SK-N-SH (cell line): Measurements from ENCODE around the gene C9orf43. TPM values are rescaled to one million over a fixed set of nuclear protein-coding genes. Genes with fewer than 3 reads are reported as not detected.

Experiments used
- CTCF ChIA-PET: fragments of 300-600, 350-600 bp; formaldehyde crosslinking; extraction: SDS; loops from one replicate; lab custom pipeline; 2021; lab: Yijun Ruan, JAX
- POLR2A ChIA-PET: fragments of 350-600 bp; sonication (Branson Sonifier 250); formaldehyde crosslinking; extraction: SDS; loops from one replicate; lab custom pipeline; 2020; ENCODE audit warnings: antibody characterized with exemption, inconsistent platforms; lab: Yijun Ruan, JAX
- DNase-seq: peaks from one replicate; pipeline ENCODE4 v3.0.0; 2012
- H2AFZ ChIP-seq: fragments of 200-600 bp; sonication (generic); 2 replicates; pipeline ENCODE4 v1.8.1; 2016; ENCODE audit warnings: antibody characterized with exemption, mild to moderate bottlenecking, low read depth
- H3F3A ChIP-seq: fragments of 200-600 bp; sonication (generic); replicated peaks from 2 replicates; pipeline ENCODE3; 2016; ENCODE audit warnings: antibody characterized with exemption, mild to moderate bottlenecking; ENCODE audit not compliant: insufficient read depth
- H3K27ac ChIP-seq, 2 experiments: fragments of 200-500 bp in 1 of 2; fragments of 200-600 bp in 1 of 2; sonication (Bioruptor generic) in 1 of 2; sonication (generic), shearing (Covaris generic) in 1 of 2; 2 replicates each; pipeline versions ENCODE4 v1.5.1 to v1.6.1; 2014 to 2016; ENCODE audit warnings: low read depth in 2 of 2, inconsistent platforms in 1 of 2, low read length in 1 of 2, mild to moderate bottlenecking in 1 of 2, mixed read lengths in 1 of 2
- H3K27me3 ChIP-seq: fragments of 200-600 bp; sonication (generic), shearing (Covaris generic); 2 replicates; pipeline ENCODE4 v1.6.1; 2016; ENCODE audit warnings: mixed run types; ENCODE audit not compliant: insufficient read depth
- H3K36me3 ChIP-seq, 2 experiments: fragments of 200-500 bp in 1 of 2; fragments of 200-600 bp in 1 of 2; sonication (Bioruptor generic) in 1 of 2; sonication (generic) in 1 of 2; replicated peaks in 1 of 2; 2 replicates each; pipeline versions ENCODE3 to v1.5.1; 2014 to 2016; ENCODE audit warnings: low read length in 1 of 2, mild to moderate bottlenecking in 1 of 2; ENCODE audit not compliant: insufficient read depth in 2 of 2, control insufficient read depth in 1 of 2
- H3K4me1 ChIP-seq, 2 experiments: fragments of 200-500 bp in 1 of 2; fragments of 200-600 bp in 1 of 2; sonication (Bioruptor generic) in 1 of 2; sonication (generic), shearing (Covaris generic) in 1 of 2; 2 replicates each; pipeline versions ENCODE4 v1.5.1 to v1.6.1; 2014 to 2016; ENCODE audit warnings: low read depth in 1 of 2, low read length in 1 of 2, mixed run types in 1 of 2; ENCODE audit not compliant: insufficient read depth in 2 of 2, control insufficient read depth in 1 of 2
- H3K4me2 ChIP-seq: fragments of 200-600 bp; sonication (generic), shearing (Covaris generic); 2 replicates; pipeline ENCODE4 v1.6.1; 2017; ENCODE audit warnings: mixed run types
- H3K4me3 ChIP-seq, 2 experiments: fragments of 200-500 bp in 1 of 2; fragments of 200-600 bp in 1 of 2; sonication (Bioruptor generic) in 1 of 2; sonication (generic), shearing (Covaris generic) in 1 of 2; 2 replicates each; pipeline versions ENCODE4 v1.5.1 to v1.8.1; 2014 to 2016; ENCODE audit warnings: low read depth in 2 of 2, inconsistent platforms in 1 of 2, low read length in 1 of 2, mild to moderate bottlenecking in 1 of 2, mixed read lengths in 1 of 2, moderate library complexity in 1 of 2
- H3K79me2 ChIP-seq: fragments of 200-600 bp; sonication (generic); 2 replicates; pipeline ENCODE4 v1.8.1; 2017; ENCODE audit warnings: mild to moderate bottlenecking; ENCODE audit not compliant: insufficient read depth
- H3K9ac ChIP-seq: fragments of 200-600 bp; sonication (generic); 2 replicates; pipeline ENCODE4 v1.6.1; 2017; ENCODE audit warnings: mixed run types
- H3K9me2 ChIP-seq: fragments of 200-600 bp; sonication (generic); 2 replicates; pipeline ENCODE4 v1.6.1; 2017; ENCODE audit warnings: mixed run types
- H3K9me3 ChIP-seq: fragments of 200-600 bp; sonication (generic); 2 replicates; pipeline ENCODE4 v1.6.1; 2017; ENCODE audit warnings: mixed run types, mild to moderate bottlenecking, moderate library complexity
- H4K20me1 ChIP-seq: fragments of 200-600 bp; sonication (generic); 2 replicates; pipeline ENCODE4 v1.6.1; 2017; ENCODE audit warnings: mild to moderate bottlenecking, mixed run types; ENCODE audit not compliant: insufficient read depth
- CHD2 ChIP-seq: fragments of 150-350 bp; IDR thresholded peaks from 2 replicates; pipeline ENCODE4 v1.6.1; 2018; ENCODE audit warnings: low read length; ENCODE audit not compliant: partially characterized antibody
- EP300 ChIP-seq, 2 experiments: IDR thresholded peaks; 2 replicates each; pipeline versions ENCODE4 v1.4.0 to v1.6.1; 2012; ENCODE audit warnings: borderline replicate concordance in 1 of 2, low read depth in 1 of 2, low read length in 1 of 2
- EZH2phosphoT487 ChIP-seq: fragments of 200-600 bp; sonication (generic); IDR thresholded peaks from 2 replicates; pipeline ENCODE4 v1.6.1; 2017; ENCODE audit warnings: low read depth, mixed run types, mild to moderate bottlenecking, antibody characterized with exemption, moderate library complexity, borderline replicate concordance
- FOXM1 ChIP-seq: IDR thresholded peaks from 2 replicates; pipeline ENCODE4 v1.4.0; 2012; ENCODE audit warnings: low read depth, mild to moderate bottlenecking
- GATA2 ChIP-seq: sonication (generic); formaldehyde crosslinking; IDR thresholded peaks from 2 replicates; pipeline ENCODE4 v1.5.0; 2020; ENCODE audit warnings: mild to moderate bottlenecking, missing genetic modification reagents
- IRF3 ChIP-seq: fragments of 150-350 bp; IDR thresholded peaks from 2 replicates; pipeline ENCODE4 v1.6.1; 2016; ENCODE audit warnings: mild to moderate bottlenecking, low read depth, low read length
- MEF2A ChIP-seq: IDR thresholded peaks from 2 replicates; pipeline ENCODE4 v1.4.0; 2012; ENCODE audit warnings: low read depth, borderline replicate concordance
- MXI1 ChIP-seq: IDR thresholded peaks from 2 replicates; pipeline ENCODE4 v1.6.1; 2012; ENCODE audit warnings: mild to moderate bottlenecking, low read depth, low read length, improper control_type of control experiment
- POLR2AphosphoS5 ChIP-seq: IDR thresholded peaks from 2 replicates; pipeline ENCODE4 v1.6.1; 2012; ENCODE audit warnings: low read depth, low read length
- SIN3A ChIP-seq: IDR thresholded peaks from 2 replicates; pipeline ENCODE4 v1.6.1; 2012; ENCODE audit warnings: low read depth, mild to moderate bottlenecking, low read length, moderate library complexity, borderline replicate concordance
- WGBS: methylation state at CpG from one replicate; pipeline ENCODE4 v1.1.6; 2017; ENCODE audit warnings: low lambda C conversion rate; 5-methylcytosine and 5-hydroxymethylcytosine counted together
- polyA plus RNA-seq, 3 experiments: library from polyadenylated mRNA; depleted of rRNA; stranded (reverse); fragments of >200 nt; gene quantifications; 2 replicates each; pipeline ENCODE4 v1.2.3, GENCODE V29; 2012
- TF ChIP-seq, protein P1 (sequence below): IDR thresholded peaks from 2 replicates; pipeline ENCODE4 v1.4.0; 2012; ENCODE audit warnings: low read depth, borderline replicate concordance
- TF ChIP-seq, protein P2 (sequence below): IDR thresholded peaks from 2 replicates; pipeline ENCODE4; 2012
- TF ChIP-seq, protein P3 (sequence below): IDR thresholded peaks from 2 replicates; pipeline ENCODE4 v1.4.0; 2012; ENCODE audit warnings: low read depth

C9orf43 gene
- polyA plus RNA-seq, 1 of the 3 experiments (the other 2 are of a cell fraction) = 0.58 TPM

GRCh38 chr9:113375057-113376023, 35.2 kb upstream of the C9orf43 start:
- H3K4me3 ChIP-seq = peak overlapping the region in 1 of 2 experiments; percentile 74; a peak in 1 of 4 replicates
- peak overlapping the region; percentile 90 for H3K4me2 ChIP-seq
- no peaks in the 10 kb centered on the region for H4K20me1 ChIP-seq
- H3K36me3 ChIP-seq = peaks cover 0 to 14% of the 10 kb centered on the region in 2 experiments
- H3F3A ChIP-seq = no peaks in the 10 kb centered on the region
- no peaks in the 10 kb centered on the region for H3K79me2 ChIP-seq
- no peak overlapping the region for H3K9ac ChIP-seq
- no peaks in the 10 kb centered on the region for H3K27me3 ChIP-seq
- POLR2A ChIA-PET = interaction anchor here (0.7 kb wide), 1 partner anchor 57 kb away, joined by 3 read pairs; no protein-coding TSS in a partner anchor
- H3K27ac ChIP-seq = no peak overlapping the region
- DNase-seq = no peak
- TF ChIP-seq POLR2AphosphoS5 (no peak), SIN3A (no peak), CHD2 (no peak), FOXM1 (no peak), MXI1 (no peak), EP300 (IDR thresholded peaks at IDR 0.05; ENCODE audit: borderline replicate concordance in 1 of 2, low read depth in 1 of 2, low read length in 1 of 2) (no peak), IRF3 (no peak), GATA2 (CRISPR knock-in tag) (no peak), EZH2phosphoT487 (no peak), MEF2A (no peak)
- TF ChIP-seq, protein P1, sequence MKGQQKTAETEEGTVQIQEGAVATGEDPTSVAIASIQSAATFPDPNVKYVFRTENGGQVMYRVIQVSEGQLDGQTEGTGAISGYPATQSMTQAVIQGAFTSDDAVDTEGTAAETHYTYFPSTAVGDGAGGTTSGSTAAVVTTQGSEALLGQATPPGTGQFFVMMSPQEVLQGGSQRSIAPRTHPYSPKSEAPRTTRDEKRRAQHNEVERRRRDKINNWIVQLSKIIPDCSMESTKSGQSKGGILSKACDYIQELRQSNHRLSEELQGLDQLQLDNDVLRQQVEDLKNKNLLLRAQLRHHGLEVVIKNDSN = no peak
- TF ChIP-seq, protein P2, sequence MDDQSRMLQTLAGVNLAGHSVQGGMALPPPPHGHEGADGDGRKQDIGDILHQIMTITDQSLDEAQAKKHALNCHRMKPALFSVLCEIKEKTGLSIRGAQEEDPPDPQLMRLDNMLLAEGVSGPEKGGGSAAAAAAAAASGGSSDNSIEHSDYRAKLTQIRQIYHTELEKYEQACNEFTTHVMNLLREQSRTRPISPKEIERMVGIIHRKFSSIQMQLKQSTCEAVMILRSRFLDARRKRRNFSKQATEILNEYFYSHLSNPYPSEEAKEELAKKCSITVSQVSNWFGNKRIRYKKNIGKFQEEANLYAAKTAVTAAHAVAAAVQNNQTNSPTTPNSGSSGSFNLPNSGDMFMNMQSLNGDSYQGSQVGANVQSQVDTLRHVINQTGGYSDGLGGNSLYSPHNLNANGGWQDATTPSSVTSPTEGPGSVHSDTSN = no peak
- TF ChIP-seq, protein P3, sequence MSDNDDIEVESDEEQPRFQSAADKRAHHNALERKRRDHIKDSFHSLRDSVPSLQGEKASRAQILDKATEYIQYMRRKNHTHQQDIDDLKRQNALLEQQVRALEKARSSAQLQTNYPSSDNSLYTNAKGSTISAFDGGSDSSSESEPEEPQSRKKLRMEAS = no peak
- CTCF ChIA-PET = interaction anchor here (1.2 kb wide), 1 partner anchor 67 kb away, joined by 4 read pairs; no protein-coding TSS in a partner anchor
- peaks cover 0 to 2% of the 10 kb centered on the region in 2 experiments; a peak in 1 of 4 replicates for H3K4me1 ChIP-seq
- no peak overlapping the region for H2AFZ ChIP-seq
- H3K9me2 ChIP-seq = no peaks in the 10 kb centered on the region
- no peaks in the 10 kb centered on the region for H3K9me3 ChIP-seq
- 70% methylated on average over 6 of the region's 6 CpGs for WGBS
